ENCODE measurements around the gene ULK1. TPM values are rescaled to one million over a fixed set of nuclear protein-coding genes. Genes with fewer than 3 reads are reported as not detected.

ULK1 gene
- polyA plus RNA-seq, 1 donor (not counting 4 experiments of a cell fraction or from before 2014, with no cell fraction given) = 2.3 TPM

- no peaks in the 10 kb centered on the region for H3K9me1 ChIP-seq (ENCODE audit: control insufficient read depth, extremely low read depth, insufficient read depth, low read length)
- peaks cover 0 to 3% of the 10 kb centered on the region in 2 experiments for H3K36me3 ChIP-seq (ENCODE audit: control insufficient read depth in 2 of 2, extremely low read depth in 1 of 2, insufficient read depth in 2 of 2, low read length in 2 of 2)
- peaks cover 9% of the 10 kb centered on the region for H3K4me1 ChIP-seq (ENCODE audit: control insufficient read depth, extremely low read depth, insufficient read depth, low read length)
- dilution Hi-C loops (cut with MboI; ENCODE audit: extremely low pct_ligation_motif_present, low sequenced_read_pairs) = no loop called here
- H3K79me2 ChIP-seq (ENCODE audit: control insufficient read depth, insufficient read depth, low read length) = no peaks in the 10 kb centered on the region
- TF ChIP-seq EZH2 (IDR thresholded peaks at IDR 0.05; ENCODE audit: low read length) (no peak), CTCF (optimal IDR thresholded peaks at IDR 0.05 in 1 of 3, IDR thresholded peaks at IDR 0.05 in 1 of 3, conservative IDR thresholded peaks at IDR 0.05 in 1 of 3; ENCODE audit: extremely low read depth in 1 of 3, insufficient read depth in 2 of 3, low read length in 3 of 3) (no peak)
- no peak for FAIRE-seq
- no peak overlapping the region for H3K4me3 ChIP-seq (ENCODE audit: control insufficient read depth in 2 of 3, extremely low read depth in 1 of 3, insufficient read depth in 2 of 3, low read depth in 1 of 3, low read length in 3 of 3)
- H3K9me3 ChIP-seq (ENCODE audit: control insufficient read depth, low read depth, low read length) = no peaks in the 10 kb centered on the region
- no peak overlapping the region for H3K9ac ChIP-seq (ENCODE audit: control insufficient read depth, extremely low read depth, insufficient read depth, low read length)
- no peak for DNase-seq (ENCODE audit: low read depth, low spot score)
- H3K27ac ChIP-seq (ENCODE audit: control insufficient read depth, insufficient read depth, low read length) = no peak overlapping the region
- no peak overlapping the region for H2AFZ ChIP-seq (ENCODE audit: control insufficient read depth, low read length)
- no peaks in the 10 kb centered on the region for H4K20me1 ChIP-seq (ENCODE audit: control insufficient read depth, extremely low read depth, insufficient read depth, low read length)
- H3K27me3 ChIP-seq (ENCODE audit: control insufficient read depth, extremely low read depth, insufficient read depth, low read length) = no peaks in the 10 kb centered on the region
- no peak overlapping the region for H3K4me2 ChIP-seq (ENCODE audit: control insufficient read depth, extremely low read depth, insufficient read depth, low read depth, low read length)
These were observed 9.9 kb downstream of the ULK1 start for GRCh38 chr12:131904346-131904745.

- H3K36me3 ChIP-seq (ENCODE audit: control insufficient read depth in 2 of 2, extremely low read depth in 1 of 2, insufficient read depth in 2 of 2, low read length in 2 of 2) = peaks cover 0 to 3% of the 10 kb centered on the region in 2 experiments
- H3K9me1 ChIP-seq (ENCODE audit: control insufficient read depth, extremely low read depth, insufficient read depth, low read length) = no peaks in the 10 kb centered on the region
- H3K9me3 ChIP-seq (ENCODE audit: control insufficient read depth, low read depth, low read length) = no peaks in the 10 kb centered on the region
- no peaks in the 10 kb centered on the region for H4K20me1 ChIP-seq (ENCODE audit: control insufficient read depth, extremely low read depth, insufficient read depth, low read length)
- H3K9ac ChIP-seq (ENCODE audit: control insufficient read depth, extremely low read depth, insufficient read depth, low read length) = no peak overlapping the region
- no peak overlapping the region for H3K27ac ChIP-seq (ENCODE audit: control insufficient read depth, insufficient read depth, low read length)
- no peak for FAIRE-seq
- H3K4me1 ChIP-seq (ENCODE audit: control insufficient read depth, extremely low read depth, insufficient read depth, low read length) = peaks cover 7% of the 10 kb centered on the region
- no peak overlapping the region for H2AFZ ChIP-seq (ENCODE audit: control insufficient read depth, low read length)
- dilution Hi-C loops (cut with MboI; ENCODE audit: extremely low pct_ligation_motif_present, low sequenced_read_pairs) = no loop called here
- TF ChIP-seq EZH2 (IDR thresholded peaks at IDR 0.05; ENCODE audit: low read length) = no peak
- TF ChIP-seq CTCF (optimal IDR thresholded peaks at IDR 0.05 in 1 of 3, IDR thresholded peaks at IDR 0.05 in 1 of 3, conservative IDR thresholded peaks at IDR 0.05 in 1 of 3; ENCODE audit: extremely low read depth in 1 of 3, insufficient read depth in 2 of 3, low read length in 3 of 3) = no peak
- no peaks in the 10 kb centered on the region for H3K79me2 ChIP-seq (ENCODE audit: control insufficient read depth, insufficient read depth, low read length)
- DNase-seq (ENCODE audit: low read depth, low spot score) = no peak
- H3K4me3 ChIP-seq (ENCODE audit: control insufficient read depth in 2 of 3, extremely low read depth in 1 of 3, insufficient read depth in 2 of 3, low read depth in 1 of 3, low read length in 3 of 3) = no peak overlapping the region
- H3K4me2 ChIP-seq (ENCODE audit: control insufficient read depth, extremely low read depth, insufficient read depth, low read depth, low read length) = no peak overlapping the region
- no peaks in the 10 kb centered on the region for H3K27me3 ChIP-seq (ENCODE audit: control insufficient read depth, extremely low read depth, insufficient read depth, low read length)
These were observed 10.7 kb downstream of the ULK1 start for GRCh38 chr12:131905081-131905629.
